ENCODE measurements around the gene DMD.

DNA sequence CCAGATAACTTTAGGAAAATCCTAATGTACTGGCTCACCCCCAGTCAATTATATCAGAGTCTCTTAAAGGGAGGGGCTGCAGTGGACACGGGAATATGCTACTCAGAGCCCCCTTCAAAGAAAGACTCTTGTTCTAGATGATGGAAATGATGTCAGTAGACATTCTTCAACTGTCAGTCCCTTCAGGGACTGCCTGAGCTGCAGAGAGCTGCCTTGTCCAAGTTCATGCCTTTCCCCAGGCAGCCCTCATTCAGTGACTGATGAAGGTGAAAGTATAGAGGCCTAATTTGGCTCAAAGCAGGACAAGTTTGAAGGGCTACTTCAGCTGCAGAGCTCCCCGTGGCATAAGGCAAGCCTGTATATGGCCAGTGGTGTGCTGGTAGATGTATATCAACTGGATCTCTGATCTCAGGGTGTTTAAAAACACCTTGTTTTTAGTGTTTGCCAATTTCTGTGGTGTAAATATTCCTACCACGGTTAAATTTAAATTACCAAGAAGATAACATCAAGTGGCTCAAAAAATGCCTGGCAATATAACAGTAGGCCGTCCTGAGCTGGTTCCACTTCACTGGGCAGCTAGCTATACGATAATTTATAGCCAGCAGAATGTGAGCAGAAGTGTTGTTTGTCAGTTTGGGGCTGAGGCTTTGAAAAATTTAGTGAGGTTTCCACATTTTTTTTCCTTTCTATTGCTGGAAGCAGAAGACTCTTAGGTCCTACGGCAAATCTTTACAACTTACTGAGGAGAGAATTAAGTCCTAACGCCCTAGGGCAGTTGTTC, 1390.7 kb downstream of the DMD start:
- TF ChIP-seq, protein P1, sequence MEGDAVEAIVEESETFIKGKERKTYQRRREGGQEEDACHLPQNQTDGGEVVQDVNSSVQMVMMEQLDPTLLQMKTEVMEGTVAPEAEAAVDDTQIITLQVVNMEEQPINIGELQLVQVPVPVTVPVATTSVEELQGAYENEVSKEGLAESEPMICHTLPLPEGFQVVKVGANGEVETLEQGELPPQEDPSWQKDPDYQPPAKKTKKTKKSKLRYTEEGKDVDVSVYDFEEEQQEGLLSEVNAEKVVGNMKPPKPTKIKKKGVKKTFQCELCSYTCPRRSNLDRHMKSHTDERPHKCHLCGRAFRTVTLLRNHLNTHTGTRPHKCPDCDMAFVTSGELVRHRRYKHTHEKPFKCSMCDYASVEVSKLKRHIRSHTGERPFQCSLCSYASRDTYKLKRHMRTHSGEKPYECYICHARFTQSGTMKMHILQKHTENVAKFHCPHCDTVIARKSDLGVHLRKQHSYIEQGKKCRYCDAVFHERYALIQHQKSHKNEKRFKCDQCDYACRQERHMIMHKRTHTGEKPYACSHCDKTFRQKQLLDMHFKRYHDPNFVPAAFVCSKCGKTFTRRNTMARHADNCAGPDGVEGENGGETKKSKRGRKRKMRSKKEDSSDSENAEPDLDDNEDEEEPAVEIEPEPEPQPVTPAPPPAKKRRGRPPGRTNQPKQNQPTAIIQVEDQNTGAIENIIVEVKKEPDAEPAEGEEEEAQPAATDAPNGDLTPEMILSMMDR (conservative IDR thresholded peaks at IDR 0.05; ENCODE audit: low read length) = no peak
- TF ChIP-seq EZH2phosphoT487 (IDR thresholded peaks at IDR 0.05; ENCODE audit: borderline replicate concordance) = no peak
